Peyer's patch (tissue), 4 donors: Measurements from ENCODE around the gene MYRIP. TPM values are rescaled to one million over a fixed set of nuclear protein-coding genes. Genes with fewer than 3 reads are reported as not detected.

ENCODE experiments used
- DNase-seq, 3 donors: peaks; one replicate each; pipeline ENCODE4 v3.0.0-alpha.2; 2017 to 2019
- H3K27ac ChIP-seq, 4 donors: fragments of 200-600 bp; sonication (generic); one replicate each; pipeline ENCODE4 v1.5.1; 2016 to 2019
- H3K27me3 ChIP-seq, 2 donors: fragments of 200-600 bp; sonication (generic); one replicate each; pipeline ENCODE4 v1.5.1; 2019
- H3K36me3 ChIP-seq, 3 donors: fragments of 200-600 bp; sonication (generic); one replicate each; pipeline ENCODE4 v1.5.1; 2016 to 2019
- H3K4me1 ChIP-seq, 4 donors: fragments of 200-600 bp; sonication (generic); one replicate each; pipeline ENCODE4 v1.5.1; 2016 to 2019
- H3K4me3 ChIP-seq, 4 donors: fragments of 200-600 bp; sonication (generic); 1 replicate in 3 of 4; 2 replicates in 1 of 4; pipeline ENCODE4 v1.5.1; 2016 to 2019; ENCODE audit warnings: mild to moderate bottlenecking in 1 of 4
- H3K9me3 ChIP-seq, 4 donors: fragments of 200-600 bp; sonication (generic); one replicate each; pipeline ENCODE4 v1.5.1; 2016 to 2019; ENCODE audit warnings: mild to moderate bottlenecking in 1 of 4
- CTCF ChIP-seq, 6 experiments: fragments of 450-650 bp in 4 of 6; fragments of 200-600 bp in 2 of 6; sonication (generic) in 1 of 6; IDR thresholded peaks; one replicate each; pipeline ENCODE4 v1.5.1; 2017 to 2019; ENCODE audit warnings: antibody characterized with exemption in 6 of 6, mild to moderate bottlenecking in 3 of 6, moderate library complexity in 1 of 6
- POLR2A ChIP-seq, 2 donors: fragments of 450-650 bp; IDR thresholded peaks; one replicate each; pipeline ENCODE4 v1.5.1; 2017; ENCODE audit warnings: antibody characterized with exemption in 2 of 2, mild to moderate bottlenecking in 2 of 2, moderate library complexity in 2 of 2
- total RNA-seq, 4 donors: library from RNA; depleted of rRNA; stranded (reverse); fragments of >200 nt; gene quantifications; one replicate each; pipeline ENCODE4 v1.1.0, GENCODE V29; 2016

The MYRIP gene
- total RNA-seq, 4 donors from 2014 or later, result 6.0 to 12.4 (median 8.3) TPM

- no peaks in the 10 kb centered on the region for H3K4me1 ChIP-seq
- TF ChIP-seq POLR2A (IDR thresholded peaks at IDR 0.05) (no peak), CTCF (IDR thresholded peaks at IDR 0.05) (no peak)
Observed at GRCh38 chr3:39892068-39892467, 82.7 kb downstream of the MYRIP start.

GRCh38 chr3:39896184-39896583, 86.8 kb downstream of the MYRIP start:
- no peak for TF ChIP-seq POLR2A (IDR thresholded peaks at IDR 0.05)
- no peak for TF ChIP-seq CTCF (IDR thresholded peaks at IDR 0.05)

More at GRCh38 chr3:39892068-39892467, 82.7 kb downstream of the MYRIP start:
- Histone ChIP-seq H3K27ac (no peak overlapping the region), H3K27me3 (no peaks in the 10 kb centered on the region), H3K36me3 (no peaks in the 10 kb centered on the region), H3K4me3 (no peak overlapping the region), H3K9me3 (no peaks in the 10 kb centered on the region)
- no peak for DNase-seq

GRCh38 chr3:39900462-39901002, 91.1 kb downstream of the MYRIP start:
- H3K36me3 ChIP-seq, result no peaks in the 10 kb centered on the region
- TF ChIP-seq CTCF (IDR thresholded peaks at IDR 0.05), result no peak
- H3K9me3 ChIP-seq, result no peaks in the 10 kb centered on the region
- H3K27me3 ChIP-seq, result no peaks in the 10 kb centered on the region
- H3K4me1 ChIP-seq, result no peaks in the 10 kb centered on the region
- H3K27ac ChIP-seq, result no peak overlapping the region
- no peak overlapping the region for H3K4me3 ChIP-seq
- DNase-seq, result no peak

More at GRCh38 chr3:39896184-39896583, 86.8 kb downstream of the MYRIP start:
- Histone ChIP-seq H3K27me3 (no peaks in the 10 kb centered on the region), H3K9me3 (no peaks in the 10 kb centered on the region), H3K4me3 (no peak overlapping the region), H3K27ac (no peak overlapping the region), H3K4me1 (no peaks in the 10 kb centered on the region), H3K36me3 (no peaks in the 10 kb centered on the region)
- DNase-seq, result no peak

- no peak for TF ChIP-seq CTCF (IDR thresholded peaks at IDR 0.05)
- no peak for TF ChIP-seq POLR2A (IDR thresholded peaks at IDR 0.05)
- Histone ChIP-seq H3K27ac (peak overlapping the region in 1 of 4 donors; percentile 6), H3K27me3 (no peaks in the 10 kb centered on the region), H3K4me3 (no peak overlapping the region), H3K4me1 (no peaks in the 10 kb centered on the region), H3K36me3 (no peaks in the 10 kb centered on the region), H3K9me3 (no peaks in the 10 kb centered on the region)
- no peak for DNase-seq
Observed at GRCh38 chr3:39903253-39903652, 93.8 kb downstream of the MYRIP start.

- DNase-seq, result no peak
- Histone ChIP-seq H3K27ac (no peak overlapping the region), H3K4me1 (no peaks in the 10 kb centered on the region), H3K9me3 (no peaks in the 10 kb centered on the region), H3K4me3 (no peak overlapping the region), H3K36me3 (no peaks in the 10 kb centered on the region), H3K27me3 (no peaks in the 10 kb centered on the region)
- TF ChIP-seq CTCF (IDR thresholded peaks at IDR 0.05), result no peak
- TF ChIP-seq POLR2A (IDR thresholded peaks at IDR 0.05), result no peak
Observed at GRCh38 chr3:39905788-39906187, 96.4 kb downstream of the MYRIP start.

- peak overlapping the region in 1 of 4 donors; percentile 33 for H3K27ac ChIP-seq
- H3K27me3 ChIP-seq, result no peaks in the 10 kb centered on the region
Observed at GRCh38 chr3:39907981-39908380, 98.6 kb downstream of the MYRIP start.

More at GRCh38 chr3:39907981-39908380, 98.6 kb downstream of the MYRIP start:
- Histone ChIP-seq H3K4me1 (no peaks in the 10 kb centered on the region), H3K4me3 (no peak overlapping the region), H3K36me3 (no peaks in the 10 kb centered on the region), H3K9me3 (no peaks in the 10 kb centered on the region)
- peak in 2 of 3 donors; percentile 55 to 60 for DNase-seq
- no peak for TF ChIP-seq CTCF (IDR thresholded peaks at IDR 0.05)
- no peak for TF ChIP-seq POLR2A (IDR thresholded peaks at IDR 0.05)
